ENCODE data around the gene PTGER3. TPM values are rescaled to one million over a fixed set of nuclear protein-coding genes. Genes with fewer than 3 reads are reported as not detected.

PTGER3 gene
- total and polyA plus RNA-seq, 9 donors, result 0.86 to 8.9 (median 3.5) TPM

DNA sequence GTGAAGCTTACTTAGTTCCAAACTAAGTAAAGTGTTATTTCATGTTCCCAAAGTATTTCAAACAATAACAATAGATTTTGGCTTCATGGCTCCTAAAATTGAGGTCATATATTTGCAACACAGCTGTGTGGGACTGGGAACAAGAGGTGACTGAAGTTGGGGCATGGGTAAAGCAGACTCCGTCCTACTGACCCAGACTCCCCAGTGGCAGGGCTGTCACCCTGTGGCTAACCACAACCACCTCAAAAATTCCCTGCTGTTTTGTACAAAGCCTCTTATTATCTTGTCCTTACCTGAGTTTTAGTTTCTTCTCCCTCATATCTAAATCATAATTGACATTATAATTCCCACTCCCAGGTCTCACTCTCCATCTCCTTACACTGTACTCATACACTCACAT lies 117.6 kb downstream of the PTGER3 start:
- Histone ChIP-seq H3K9me3 (no peaks in the 10 kb centered on the region), H3K27me3 (no peaks in the 10 kb centered on the region), H3K4me1 (ENCODE audit: insufficient read depth) (no peaks in the 10 kb centered on the region), H3K36me3 (no peaks in the 10 kb centered on the region), H3K27ac (no peak overlapping the region), H3K4me3 (no peak overlapping the region)
- WGBS, 3 donors, result 21 to 50% (median 40%) methylated on average over 1 of the region's 1 CpG
- TF ChIP-seq POLR2A (IDR thresholded peaks at IDR 0.05) (no peak), EP300 (IDR thresholded peaks at IDR 0.05) (no peak), CTCF (IDR thresholded peaks at IDR 0.05) (no peak)
- DNase-seq, result no peak
- intact Hi-C loops (cut with DNase I), result no loop called here

GRCh38 chr1:70922196-70922595 lies 125.4 kb downstream of the PTGER3 start:
- Histone ChIP-seq H3K27ac (no peak overlapping the region), H3K27me3 (no peaks in the 10 kb centered on the region), H3K4me3 (no peak overlapping the region), H3K36me3 (no peaks in the 10 kb centered on the region), H3K4me1 (ENCODE audit: insufficient read depth) (no peaks in the 10 kb centered on the region), H3K9me3 (no peaks in the 10 kb centered on the region)
- intact Hi-C loops (cut with DNase I), result no loop called here
- 56 to 63% (median 57%) methylated on average over 2 of the region's 2 CpGs for WGBS, 3 donors
- no peak for DNase-seq
- TF ChIP-seq CTCF (IDR thresholded peaks at IDR 0.05) (no peak), POLR2A (IDR thresholded peaks at IDR 0.05) (no peak), EP300 (IDR thresholded peaks at IDR 0.05) (no peak)

MicroRNAs within 50 kb of the gene (microRNA counts, 767-probe panel; counts per million panel counts)
- microRNA hsa-miR-186-5p, result 3,235 counts per million, percentile 86 among the panel's probes with 10 or more counts

Small RNA genes within 50 kb of the gene (microRNA-seq; reads per million reads assigned to microRNA genes)
- 190 to 393 (median 390) reads per million in 3 donors for gene MIR186

Small RNA genes within 50 kb of the gene (small RNA-seq; reads per million reads assigned to genes)
- 215 reads per million, percentile 93 among the genes with 10 or more reads in this experiment for gene MIR186

Other genes with a start within 250 kb of the PTGER3 start
- gene ZRANB2, start 33.2 kb upstream of the PTGER3 start, total RNA-seq, result 100 to 1,000 TPM in 1 of 7 donors, 10 to 100 TPM in 6; 69.6 to 109 (median 89.8) TPM
- 10 to 100 TPM; 53.4 to 84.7 TPM for gene ZRANB2, start 33.2 kb upstream of the PTGER3 start, polyA plus RNA-seq

Measured in ovary (tissue), 9 donors.